Measurements from ENCODE around the gene USP24.

DNA sequence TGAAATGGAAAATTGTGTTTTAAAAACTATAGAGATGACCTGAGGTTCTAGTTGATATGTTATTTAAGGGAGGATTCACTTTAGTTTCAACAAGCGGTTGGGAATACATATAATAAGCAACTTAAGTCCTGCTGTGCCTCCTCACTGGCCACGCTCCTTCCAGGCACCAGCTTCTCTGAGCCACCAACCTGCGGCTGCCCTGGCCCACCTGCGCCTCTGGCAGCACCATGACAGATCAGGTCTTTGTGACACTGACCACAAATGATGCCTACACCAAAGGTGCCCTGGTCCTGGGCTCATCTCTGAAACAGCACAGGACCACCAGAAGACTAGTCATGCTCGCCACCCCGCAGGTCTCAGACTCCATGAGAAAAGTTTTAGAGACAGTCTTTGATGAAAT is 7.0 kb upstream of the USP24 start:
- TF ChIP-seq POLR2A (IDR thresholded peaks at IDR 0.05; ENCODE audit: low read depth, low read length) (no peak), TAF1 (IDR thresholded peaks at IDR 0.05; ENCODE audit: borderline replicate concordance, low read depth, low read length) (no peak), POLR2AphosphoS5 (IDR thresholded peaks at IDR 0.05; ENCODE audit: low read depth, low read length) (no peak)
